Myocyte (in vitro differentiated cells): ENCODE results near the gene WFDC1. TPM values are rescaled to one million over a fixed set of nuclear protein-coding genes. Genes with fewer than 3 reads are reported as not detected.

Experiments used
- DNase-seq: peaks from one replicate; pipeline ENCODE4 v3.0.0-alpha.2; 2012; ENCODE audit warnings: low read depth
- polyA plus RNA-seq: library from polyadenylated mRNA; unstranded; fragments of >200 nt; gene quantifications from one replicate; pipeline ENCODE4 v1.2.1, GENCODE V29; 2012; ENCODE audit warnings: missing spikeins
- total RNA-seq: library from RNA; depleted of rRNA; stranded (reverse); fragments of >200 nt; gene quantifications from 2 replicates; pipeline ENCODE4 v1.2.3, GENCODE V29; 2014

WFDC1 gene
- 0.43 TPM in 1 of 2 replicates, not detected in the other for total RNA-seq
- 0.11 TPM for polyA plus RNA-seq

DNA sequence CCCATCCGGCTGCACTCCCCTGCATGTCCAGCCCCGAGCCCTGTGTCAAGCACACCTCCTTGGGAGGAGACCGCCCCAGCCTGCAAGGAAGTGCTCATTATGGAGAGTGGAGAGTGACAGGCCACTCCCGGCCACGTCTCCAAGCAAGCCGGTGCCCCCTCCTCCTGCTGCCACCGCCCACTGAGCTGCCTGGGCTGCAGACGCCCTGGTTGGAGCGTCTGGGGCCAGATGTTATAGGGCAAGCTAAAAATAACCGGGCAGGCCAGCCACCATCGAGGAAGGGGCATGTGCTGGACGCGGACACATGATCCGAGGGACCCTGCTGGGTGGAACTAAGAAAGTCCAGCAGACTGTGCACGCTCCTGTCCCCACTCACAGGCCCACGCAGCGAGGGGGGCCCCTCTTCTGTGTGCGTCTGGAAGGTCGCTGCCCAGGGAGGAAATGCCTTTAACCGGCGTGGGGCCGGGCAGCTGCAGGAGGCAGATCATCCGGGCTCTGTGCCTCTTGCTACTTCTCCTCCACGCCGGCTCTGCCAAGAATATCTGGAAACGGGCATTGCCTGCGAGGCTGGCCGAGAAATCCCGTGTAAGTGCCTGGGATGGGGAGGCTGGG lies at the start of gene WFDC1:
Gene WFDC1, plus strand, starts transcription at position 348 of the 612 bp plus-strand sequence. Its CDS starts 94 bp downstream, at position 442.
- DNase-seq, result peak; percentile 25

DNA sequence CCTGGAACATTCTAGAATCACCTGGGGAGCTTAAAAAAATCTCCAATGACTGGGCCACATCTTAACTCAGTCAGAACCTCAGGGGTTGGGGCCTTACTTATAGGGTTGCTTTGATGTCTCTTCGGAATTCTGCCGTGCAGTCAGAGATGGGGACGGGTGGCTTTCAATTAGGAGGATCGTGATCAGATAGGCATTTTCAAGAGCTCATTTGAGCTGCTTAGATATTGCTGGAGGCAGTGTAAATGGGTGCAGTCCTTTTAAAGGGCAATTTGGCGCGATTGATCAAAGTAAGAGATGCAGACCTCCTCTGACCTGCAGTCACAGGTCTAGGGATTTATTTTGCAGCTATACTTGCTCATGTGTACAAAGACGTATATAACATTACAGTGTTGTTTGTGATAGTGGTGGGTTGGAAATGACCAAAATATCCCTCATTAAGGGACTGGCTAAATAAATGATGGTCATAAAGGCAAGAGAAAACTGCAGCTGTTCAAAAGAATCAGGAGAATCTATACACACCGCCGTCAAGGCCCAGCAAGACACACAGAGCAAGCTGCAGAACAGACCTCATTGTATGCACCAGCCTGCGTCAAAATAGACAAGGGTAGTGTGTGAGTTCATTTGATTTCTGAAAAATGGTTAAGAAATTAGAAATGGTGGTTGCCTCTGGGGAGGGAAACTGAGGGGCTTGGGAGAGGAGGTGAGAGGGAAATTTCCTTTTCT lies 48.6 kb upstream of the WFDC1 start:
- no peak for DNase-seq

DNA sequence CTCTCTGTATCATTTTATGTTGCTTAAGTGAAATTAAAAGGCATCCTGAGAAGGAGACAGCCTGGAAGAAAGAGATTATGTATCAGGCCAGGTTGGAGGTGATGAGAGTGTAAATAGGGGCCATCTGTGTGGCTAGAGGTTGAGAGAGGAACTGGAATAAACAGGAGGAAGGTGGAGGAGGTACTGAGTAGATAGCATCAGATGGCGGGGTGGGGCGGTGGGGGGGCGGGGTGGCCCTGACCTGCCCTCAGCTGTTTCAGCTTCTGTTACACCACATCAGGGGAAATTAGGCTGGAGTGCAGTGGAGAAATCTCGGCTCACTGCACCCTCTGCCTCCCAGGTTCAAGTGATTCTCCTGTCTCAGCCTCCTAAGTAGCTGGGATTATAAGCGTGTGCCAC lies 48.0 kb upstream of the WFDC1 start:
- DNase-seq, result no peak

DNA sequence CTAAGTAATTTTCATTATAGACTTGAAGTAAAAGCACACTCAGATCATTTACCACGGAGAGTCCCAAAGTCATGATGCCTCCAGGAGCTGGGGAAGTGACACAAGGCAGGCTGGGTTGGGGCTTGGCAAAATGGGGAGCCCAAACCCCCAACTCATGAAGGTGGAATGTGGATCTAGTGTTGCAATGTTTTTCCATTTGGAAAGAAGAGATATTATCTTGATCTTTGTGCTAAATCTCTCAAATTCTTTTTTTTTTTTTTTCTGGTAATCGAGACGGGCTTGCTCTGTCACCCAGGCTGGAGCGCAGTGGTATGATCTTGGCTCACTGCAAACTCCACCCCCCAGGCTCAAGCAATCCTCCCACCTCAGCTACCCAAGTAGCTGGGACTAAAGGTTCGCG lies 47.3 kb upstream of the WFDC1 start:
- no peak for DNase-seq

GRCh38 chr16:84247844-84248243 lies 46.8 kb upstream of the WFDC1 start:
- DNase-seq, result peak; percentile 35

DNA sequence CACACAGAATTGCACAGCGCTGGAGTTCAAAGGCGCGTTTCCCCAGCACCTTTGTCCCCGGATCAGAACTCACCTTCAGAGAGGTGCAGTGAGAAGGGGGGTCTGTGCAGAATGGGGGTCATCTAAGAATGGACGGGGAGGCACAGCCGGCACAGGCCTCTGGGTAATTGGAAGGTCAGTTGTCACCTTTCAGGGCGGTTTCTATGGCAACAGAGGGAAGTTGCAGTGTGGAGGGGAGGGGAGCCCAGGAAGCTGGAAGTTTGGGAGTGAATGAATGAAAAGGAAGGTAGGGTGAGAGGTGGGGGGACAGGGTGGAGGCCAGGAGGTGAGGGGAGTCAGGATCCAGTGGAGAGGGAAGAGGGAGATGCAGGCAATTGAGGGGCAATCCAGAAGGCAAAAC lies 42.5 kb upstream of the WFDC1 start:
- DNase-seq, result no peak

GRCh38 chr16:84253173-84253572 lies 41.5 kb upstream of the WFDC1 start:
- no peak for DNase-seq

DNA sequence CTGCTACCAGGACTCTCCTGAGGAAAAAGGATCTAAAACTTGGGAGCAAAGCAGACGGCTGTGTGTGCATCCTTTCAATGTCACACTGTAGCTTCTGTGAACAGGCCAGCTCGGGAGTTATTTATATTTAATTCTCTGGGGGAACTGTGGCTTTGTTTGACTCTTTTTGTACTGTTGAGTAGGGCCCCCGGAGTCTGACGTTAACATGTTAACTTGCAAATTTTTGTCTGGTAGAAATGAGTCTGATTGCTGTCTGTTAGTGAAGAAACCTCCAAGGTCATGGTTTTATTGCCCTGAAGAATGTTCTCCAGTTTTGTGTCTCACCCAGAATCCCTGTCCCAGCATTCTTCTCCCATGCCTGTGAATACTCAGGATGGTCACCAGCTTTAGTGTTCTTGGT lies 40.6 kb upstream of the WFDC1 start:
- no peak for DNase-seq

GRCh38 chr16:84255050-84255810 lies 39.4 kb upstream of the WFDC1 start:
- DNase-seq, result no peak

- DNase-seq, result no peak
Measured at GRCh38 chr16:84258266-84258665, 36.4 kb upstream of the WFDC1 start.

- no peak for DNase-seq
Measured at GRCh38 chr16:84259691-84260090, 35.0 kb upstream of the WFDC1 start.

DNA sequence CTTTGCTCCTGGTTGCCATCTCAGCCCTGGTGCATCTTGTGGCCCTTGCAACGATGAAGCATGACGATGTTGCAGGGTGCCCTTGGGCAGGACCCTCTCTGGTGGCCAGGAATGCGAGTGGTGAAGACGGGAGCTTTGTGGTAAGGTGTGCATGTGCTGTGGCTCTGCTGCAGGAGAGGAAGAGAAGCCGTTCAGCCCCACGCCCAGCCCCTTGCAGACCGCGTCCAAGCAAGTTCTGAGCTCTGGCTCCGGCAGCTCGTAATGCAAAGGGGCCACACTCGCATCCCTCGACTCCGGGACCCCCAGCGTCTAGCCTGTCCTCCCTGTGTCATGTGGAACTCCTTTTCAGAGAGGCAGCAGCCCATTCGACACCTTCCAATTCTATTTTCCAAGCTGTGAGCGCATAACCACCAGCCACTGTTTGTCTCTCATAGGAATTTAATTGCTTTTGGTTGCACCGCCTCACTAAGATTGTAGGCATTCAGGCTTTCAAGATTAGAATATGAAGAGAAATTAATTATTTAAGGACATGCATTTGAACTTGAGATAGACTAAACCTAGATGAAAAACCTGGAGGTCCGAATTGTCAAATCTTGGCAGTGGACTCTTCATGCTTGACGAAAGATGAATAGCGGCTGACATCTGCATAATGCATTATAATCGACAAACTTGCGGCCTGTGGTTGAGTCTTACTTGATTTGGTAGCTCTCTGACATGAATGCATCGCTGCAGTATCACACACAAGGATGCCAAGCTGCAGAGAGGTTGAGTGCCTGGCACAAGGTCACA lies 33.7 kb upstream of the WFDC1 start:
- DNase-seq, result no peak

- no peak for DNase-seq
Measured at GRCh38 chr16:84262031-84262430, 32.6 kb upstream of the WFDC1 start.

- DNase-seq, result no peak
Measured at GRCh38 chr16:84262939-84263338, 31.7 kb upstream of the WFDC1 start.

- DNase-seq, result peak; percentile 47
Measured at GRCh38 chr16:84266451-84266850, 28.2 kb upstream of the WFDC1 start.

DNA sequence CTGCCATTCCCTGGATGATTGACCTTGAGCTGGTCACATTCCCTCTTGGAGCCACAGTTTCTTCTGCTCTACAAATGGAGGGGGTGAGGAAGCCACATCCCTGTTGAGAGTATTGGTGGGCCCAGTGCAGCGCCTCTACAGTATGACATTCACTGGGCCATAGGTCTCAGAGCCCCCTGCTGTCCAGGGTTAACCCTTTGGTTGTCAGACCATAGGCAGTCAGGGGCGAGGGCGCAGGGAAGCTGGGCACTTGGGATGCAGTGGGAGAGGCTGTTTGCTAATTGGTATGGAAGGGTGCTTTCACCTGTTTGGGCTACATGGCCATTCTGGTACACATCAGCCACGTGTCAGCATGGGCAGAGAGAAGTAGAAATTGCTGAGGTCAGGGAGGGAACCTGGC lies 27.3 kb upstream of the WFDC1 start:
- no peak for DNase-seq

GRCh38 chr16:84268291-84269040 lies 26.2 kb upstream of the WFDC1 start:
- no peak for DNase-seq

DNA sequence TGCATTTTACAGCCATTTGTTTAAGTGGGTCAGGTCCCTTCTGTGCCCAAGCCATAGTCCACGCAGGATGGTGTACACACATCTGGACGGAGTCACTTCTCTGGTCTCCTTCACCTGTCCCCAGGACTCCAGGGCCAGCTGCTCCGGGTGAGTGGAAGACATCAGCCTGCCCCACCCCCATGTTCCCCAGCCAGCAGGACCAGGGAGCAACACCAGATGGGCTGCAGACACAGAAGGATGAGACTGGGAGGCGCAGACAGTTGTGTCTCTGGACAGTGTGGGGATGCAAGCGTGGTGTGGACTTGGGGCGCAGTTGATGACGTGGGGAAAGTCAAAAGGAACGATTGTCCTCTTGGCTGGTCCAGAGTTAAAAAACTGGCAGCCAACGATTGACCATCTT lies 24.6 kb upstream of the WFDC1 start:
- no peak for DNase-seq

DNA sequence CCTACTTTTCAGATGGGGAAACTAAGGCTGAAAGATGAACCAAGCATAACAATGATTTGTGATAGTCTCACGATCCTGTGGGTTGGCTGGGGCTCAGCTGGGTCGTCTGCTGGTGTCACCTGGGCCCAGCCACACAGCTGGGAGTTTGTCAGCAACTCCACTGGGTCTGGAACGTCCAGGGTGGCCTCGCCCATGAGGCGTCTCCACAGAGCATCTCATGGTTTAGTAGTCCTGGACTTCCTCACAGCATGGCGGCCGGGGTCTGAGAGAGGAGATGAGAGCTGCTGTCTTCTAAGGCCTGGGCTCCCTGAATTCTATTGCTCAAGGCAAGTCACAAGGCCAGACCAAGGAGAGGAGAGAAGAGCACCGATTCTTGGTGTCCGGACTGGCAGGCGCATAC lies 24.1 kb upstream of the WFDC1 start:
- DNase-seq, result no peak

DNA sequence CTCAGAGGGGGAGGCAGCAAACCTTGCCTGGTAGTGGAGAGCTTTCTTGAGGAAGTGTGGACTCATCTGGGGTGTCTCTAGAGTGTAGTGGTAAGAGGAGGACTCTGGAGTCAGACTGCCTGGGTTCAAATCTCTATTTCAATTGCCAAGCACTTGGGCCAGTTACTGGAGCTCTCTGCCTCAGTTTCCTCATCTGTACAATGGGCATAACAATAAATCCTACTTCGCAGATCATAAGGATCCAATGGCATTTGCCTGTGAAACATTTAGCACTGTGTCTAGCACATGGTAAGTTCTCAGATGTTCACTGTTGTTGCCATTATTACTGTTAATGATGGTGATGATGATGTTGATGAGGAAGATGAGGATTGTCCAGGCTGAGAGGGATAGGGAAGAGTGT lies 23.6 kb upstream of the WFDC1 start:
- DNase-seq, result no peak

DNA sequence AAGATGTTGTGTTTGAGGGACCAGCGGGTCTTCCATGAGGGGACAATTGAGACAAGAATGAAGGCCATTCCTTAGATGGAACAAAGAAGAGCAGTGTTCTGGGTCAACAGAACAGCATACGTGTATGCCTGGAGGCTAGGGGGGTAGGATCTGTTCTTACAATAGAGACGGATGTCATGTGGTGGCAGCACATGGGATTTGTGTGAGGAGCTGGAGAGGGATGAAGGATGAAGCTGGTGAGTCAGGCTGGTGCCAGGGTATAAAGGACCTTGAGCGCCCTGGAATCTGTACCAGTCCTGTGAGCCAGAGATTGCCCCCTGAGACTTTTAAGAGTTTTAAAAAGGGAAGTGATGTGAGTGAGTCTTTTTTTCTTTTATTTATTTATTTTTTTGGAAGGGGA lies 22.8 kb upstream of the WFDC1 start:
- no peak for DNase-seq
